Stimulated activated CD8-positive, alpha-beta memory T cell treated with anti-CD3 and anti-CD28 coated beads, Interleukin-15, amount 100 ng/mL, for 24 hours (primary cell): Measurements from ENCODE around the gene SLC26A3.
"Not testable (repeated sequence)": the region's sequence is repeated elsewhere in the genome, so short reads cannot be mapped to it uniquely, and the experiment has no call there.

Experiments used
- DNase-seq: peaks from one replicate; pipeline ENCODE4 v3.0.0-alpha.2; 2020; ENCODE audit warnings: low read depth

SLC26A3 gene

GRCh38 chr7:107803009-107803610 is at the start of gene SLC26A3:
SLC26A3 (minus strand) TSS chr7:107803223; CDS start chr7:107794509, 8,714 bp downstream.
- no peak for DNase-seq

- DNase-seq: no peak
Measured at GRCh38 chr7:107850643-107851042, 47.6 kb upstream of the SLC26A3 start.

- DNase-seq: no peak
Measured at GRCh38 chr7:107850216-107850615, 47.2 kb upstream of the SLC26A3 start.

- DNase-seq: not testable (repeated sequence)
Measured at GRCh38 chr7:107848211-107848610, 45.2 kb upstream of the SLC26A3 start.

- DNase-seq: not testable (repeated sequence)
Measured at GRCh38 chr7:107847836-107848175, 44.8 kb upstream of the SLC26A3 start.

GRCh38 chr7:107847168-107847835 is 44.3 kb upstream of the SLC26A3 start:
- DNase-seq: no peak

- DNase-seq: no peak
Measured at GRCh38 chr7:107846324-107846723, 43.3 kb upstream of the SLC26A3 start.

GRCh38 chr7:107843184-107843583 is 40.2 kb upstream of the SLC26A3 start:
- DNase-seq: no peak

GRCh38 chr7:107842213-107842612 is 39.2 kb upstream of the SLC26A3 start:
- DNase-seq: no peak

GRCh38 chr7:107838816-107839565 is 36.0 kb upstream of the SLC26A3 start:
- DNase-seq: no peak

GRCh38 chr7:107838024-107838601 is 35.1 kb upstream of the SLC26A3 start:
- DNase-seq: no peak

GRCh38 chr7:107837145-107837512 is 34.1 kb upstream of the SLC26A3 start:
- DNase-seq: no peak

- DNase-seq: no peak
Measured at GRCh38 chr7:107836237-107837144, 33.5 kb upstream of the SLC26A3 start.

GRCh38 chr7:107834401-107834800 is 31.4 kb upstream of the SLC26A3 start:
- no peak for DNase-seq

GRCh38 chr7:107833684-107834106 is 30.7 kb upstream of the SLC26A3 start:
- no peak for DNase-seq

GRCh38 chr7:107830420-107830819 is 27.4 kb upstream of the SLC26A3 start:
- DNase-seq: no peak

- no peak for DNase-seq
Measured at GRCh38 chr7:107828540-107828939, 25.5 kb upstream of the SLC26A3 start.

GRCh38 chr7:107827501-107827900 is 24.5 kb upstream of the SLC26A3 start:
- DNase-seq: no peak

GRCh38 chr7:107826451-107826850 is 23.4 kb upstream of the SLC26A3 start:
- DNase-seq: no peak

GRCh38 chr7:107824858-107825257 is 21.8 kb upstream of the SLC26A3 start:
- no peak for DNase-seq

GRCh38 chr7:107818622-107819021 is 15.6 kb upstream of the SLC26A3 start:
- no peak for DNase-seq

- DNase-seq: no peak
Measured at GRCh38 chr7:107816011-107816566, 13.1 kb upstream of the SLC26A3 start.
